ENCODE measurements around the gene PTGDR2. TPM values are rescaled to one million over a fixed set of nuclear protein-coding genes. Genes with fewer than 3 reads are reported as not detected.

PTGDR2 gene
- total RNA-seq, 1 donor from 2014 or later = 0.52 TPM

DNA sequence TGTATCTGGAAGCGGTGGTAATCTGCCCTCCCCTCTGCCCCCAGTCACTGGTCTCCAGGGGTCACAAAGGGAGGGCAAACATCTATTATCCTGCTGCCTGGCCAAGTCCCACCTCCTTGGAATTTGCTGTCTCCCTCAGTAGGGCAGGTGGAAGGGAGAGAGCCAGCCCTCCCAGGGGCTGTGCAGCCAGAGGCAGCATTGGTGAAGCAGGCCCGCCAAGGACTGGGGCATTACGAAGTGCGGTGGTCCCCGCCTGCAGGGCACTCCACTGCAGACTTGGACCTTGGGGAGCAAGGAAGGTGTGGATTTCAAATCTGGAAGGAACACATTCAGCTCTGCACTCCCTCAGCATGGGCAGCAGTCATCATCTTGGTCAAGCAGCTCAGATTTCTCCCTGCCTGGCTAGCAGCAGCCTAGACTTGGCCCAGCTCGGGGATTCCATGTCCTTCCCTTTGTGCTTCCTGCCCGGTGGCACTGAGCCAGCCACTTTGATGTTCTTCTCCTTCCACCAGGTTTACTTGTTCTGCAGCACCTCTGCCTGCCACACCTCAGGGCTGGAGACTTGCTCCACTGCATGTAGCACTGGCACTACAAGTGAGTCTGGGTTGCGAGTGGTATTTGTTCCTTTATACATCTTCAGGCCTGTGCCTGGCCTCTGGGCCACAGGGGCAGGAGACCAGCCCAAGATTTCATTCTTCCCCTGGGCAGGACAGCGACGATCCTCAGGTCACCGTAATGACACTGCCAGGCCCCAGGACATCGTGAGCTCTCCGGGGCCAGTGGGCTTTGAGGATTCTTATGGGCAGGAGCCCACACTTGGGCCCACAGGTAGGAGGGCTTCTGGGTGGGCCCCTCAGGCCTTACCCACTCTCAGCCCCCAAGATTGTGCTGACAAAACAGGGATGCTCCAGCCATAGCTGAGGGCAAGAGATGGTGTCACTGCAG is 18.9 kb upstream of the PTGDR2 start:
- H3K27me3 ChIP-seq (ENCODE audit: control insufficient read depth in 3 of 3, insufficient read depth in 3 of 3, low read length in 3 of 3) = peaks cover 0 to 2% (median 0%) of the 10 kb centered on the region in 3 donors
- H3K9ac ChIP-seq (ENCODE audit: low read depth in 1 of 3, low read length in 3 of 3) = no peak overlapping the region
- peaks cover 59 to 69% (median 64%) of the 10 kb centered on the region in 3 donors for H3K4me1 ChIP-seq (ENCODE audit: control insufficient read depth in 3 of 3, insufficient read depth in 3 of 3, low read length in 3 of 3)
- no peaks in the 10 kb centered on the region for H3K9me3 ChIP-seq (ENCODE audit: control insufficient read depth in 3 of 3, low read length in 3 of 3)
- H3K36me3 ChIP-seq (ENCODE audit: control insufficient read depth in 3 of 3, insufficient read depth in 3 of 3, low read length in 3 of 3) = peaks cover 0 to 2% (median 0%) of the 10 kb centered on the region in 3 donors
- H3K4me3 ChIP-seq (ENCODE audit: low read length in 3 of 3) = no peak overlapping the region
- H3K27ac ChIP-seq (ENCODE audit: low read depth, low read length) = no peak overlapping the region

DNA sequence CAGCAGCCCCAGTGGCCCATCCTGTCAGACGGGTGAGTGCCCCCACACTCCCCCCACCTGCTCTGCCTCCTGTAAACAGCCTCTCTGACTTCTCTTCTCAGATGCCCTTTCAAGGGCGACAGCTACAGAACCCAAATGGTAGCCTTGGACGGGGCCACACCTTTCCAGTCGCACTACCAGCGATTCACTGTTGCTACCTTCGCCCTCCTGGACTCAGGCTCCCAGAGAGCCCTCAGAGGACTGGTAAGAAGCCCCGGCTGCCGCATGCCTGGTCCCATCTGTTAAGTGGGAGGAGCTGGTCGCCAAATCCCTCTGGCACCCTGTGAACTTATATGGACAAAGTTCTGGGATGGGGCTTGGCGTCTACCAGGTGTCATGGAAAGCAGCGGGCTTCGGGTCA is 17.8 kb upstream of the PTGDR2 start:
- Histone ChIP-seq H3K4me1 (ENCODE audit: control insufficient read depth in 3 of 3, insufficient read depth in 3 of 3, low read length in 3 of 3) (peaks cover 53 to 62% (median 56%) of the 10 kb centered on the region in 3 donors), H3K36me3 (ENCODE audit: control insufficient read depth in 3 of 3, insufficient read depth in 3 of 3, low read length in 3 of 3) (no peaks in the 10 kb centered on the region), H3K9ac (ENCODE audit: low read depth in 1 of 3, low read length in 3 of 3) (no peak overlapping the region), H3K27ac (ENCODE audit: low read depth, low read length) (no peak overlapping the region), H3K27me3 (ENCODE audit: control insufficient read depth in 3 of 3, insufficient read depth in 3 of 3, low read length in 3 of 3) (peaks cover 0 to 5% (median 2%) of the 10 kb centered on the region in 3 donors), H3K9me3 (ENCODE audit: control insufficient read depth in 3 of 3, low read length in 3 of 3) (no peaks in the 10 kb centered on the region), H3K4me3 (ENCODE audit: low read length in 3 of 3) (no peak overlapping the region)

DNA sequence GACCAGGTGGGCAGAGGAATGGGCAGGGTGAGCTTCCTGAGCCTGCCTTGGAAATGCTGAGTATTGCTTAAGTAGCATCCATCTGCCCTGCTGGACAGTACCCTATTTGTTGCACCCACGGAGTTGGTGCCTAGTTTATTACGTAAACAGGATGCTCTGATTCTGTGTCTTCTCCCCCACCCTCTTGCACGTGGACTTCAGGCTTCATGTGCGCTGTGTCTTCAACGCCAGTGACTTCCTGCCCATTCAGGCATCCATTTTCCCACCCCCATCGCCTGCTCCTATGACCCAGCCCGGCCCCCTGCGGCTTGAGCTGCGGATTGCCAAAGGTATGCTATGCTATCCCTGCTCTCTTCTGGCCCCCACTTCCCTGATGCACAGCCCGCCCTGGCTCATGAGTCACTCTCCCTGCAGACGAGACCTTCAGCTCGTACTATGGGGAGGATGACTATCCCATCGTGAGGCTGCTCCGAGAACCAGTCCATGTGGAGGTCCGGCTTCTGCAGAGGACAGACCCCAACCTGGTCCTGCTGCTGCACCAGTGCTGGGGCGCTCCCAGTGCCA is 17.3 kb upstream of the PTGDR2 start:
- Histone ChIP-seq H3K4me3 (ENCODE audit: low read length in 3 of 3) (no peak overlapping the region), H3K27me3 (ENCODE audit: control insufficient read depth in 3 of 3, insufficient read depth in 3 of 3, low read length in 3 of 3) (peaks cover 0 to 5% (median 2%) of the 10 kb centered on the region in 3 donors), H3K27ac (ENCODE audit: low read depth, low read length) (no peak overlapping the region), H3K4me1 (ENCODE audit: control insufficient read depth in 3 of 3, insufficient read depth in 3 of 3, low read length in 3 of 3) (peaks cover 49 to 59% (median 56%) of the 10 kb centered on the region in 3 donors), H3K9me3 (ENCODE audit: control insufficient read depth in 3 of 3, low read length in 3 of 3) (no peaks in the 10 kb centered on the region), H3K9ac (ENCODE audit: low read depth in 1 of 3, low read length in 3 of 3) (no peak overlapping the region), H3K36me3 (ENCODE audit: control insufficient read depth in 3 of 3, insufficient read depth in 3 of 3, low read length in 3 of 3) (no peaks in the 10 kb centered on the region)

DNA sequence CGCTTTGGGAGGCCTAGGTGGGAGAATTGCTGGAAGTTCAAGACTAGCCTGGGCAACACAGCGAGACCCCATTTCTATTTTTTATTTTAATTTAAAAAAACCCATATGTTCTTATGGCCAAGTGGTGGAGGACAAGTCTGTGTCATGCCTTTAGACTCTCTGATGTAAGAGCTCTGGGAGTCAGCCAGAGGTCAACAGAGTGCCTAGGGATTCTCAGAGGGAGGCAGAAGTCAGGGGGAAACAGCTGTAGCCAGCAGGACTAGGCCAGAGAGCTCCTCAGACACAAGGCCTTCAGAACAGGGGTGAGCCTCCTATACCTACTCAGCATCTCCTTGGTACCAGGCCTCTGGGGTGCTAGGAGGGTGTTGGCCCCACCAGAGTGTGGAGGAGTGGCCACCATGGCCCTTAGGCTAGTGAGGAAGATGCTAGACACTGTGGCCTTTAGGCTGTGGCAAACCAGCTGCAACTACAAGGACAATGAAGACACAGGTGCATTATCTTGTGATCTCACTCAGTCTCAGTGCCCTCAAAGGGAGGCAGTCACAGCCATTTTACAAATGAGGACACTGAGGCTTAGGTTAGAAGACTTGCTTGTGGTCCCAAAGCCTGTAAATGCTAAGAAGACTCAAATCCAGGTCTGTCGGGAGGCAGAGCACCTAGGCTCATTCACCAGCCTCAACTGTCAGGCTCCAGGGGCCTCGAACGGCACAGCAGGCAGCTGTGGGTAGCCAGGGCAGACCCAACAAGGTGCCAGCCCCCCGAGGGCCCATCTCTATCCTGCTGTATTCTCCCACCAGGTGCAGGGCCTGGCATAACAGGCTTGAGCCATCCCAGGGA is 16.6 kb upstream of the PTGDR2 start:
- Histone ChIP-seq H3K36me3 (ENCODE audit: control insufficient read depth in 3 of 3, insufficient read depth in 3 of 3, low read length in 3 of 3) (no peaks in the 10 kb centered on the region), H3K27ac (ENCODE audit: low read depth, low read length) (no peak overlapping the region), H3K9ac (ENCODE audit: low read depth in 1 of 3, low read length in 3 of 3) (no peak overlapping the region), H3K4me3 (ENCODE audit: low read length in 3 of 3) (no peak overlapping the region), H3K9me3 (ENCODE audit: control insufficient read depth in 3 of 3, low read length in 3 of 3) (no peaks in the 10 kb centered on the region), H3K4me1 (ENCODE audit: control insufficient read depth in 3 of 3, insufficient read depth in 3 of 3, low read length in 3 of 3) (peaks cover 48 to 56% (median 56%) of the 10 kb centered on the region in 3 donors), H3K27me3 (ENCODE audit: control insufficient read depth in 3 of 3, insufficient read depth in 3 of 3, low read length in 3 of 3) (peaks cover 0 to 5% (median 4%) of the 10 kb centered on the region in 3 donors)

DNA sequence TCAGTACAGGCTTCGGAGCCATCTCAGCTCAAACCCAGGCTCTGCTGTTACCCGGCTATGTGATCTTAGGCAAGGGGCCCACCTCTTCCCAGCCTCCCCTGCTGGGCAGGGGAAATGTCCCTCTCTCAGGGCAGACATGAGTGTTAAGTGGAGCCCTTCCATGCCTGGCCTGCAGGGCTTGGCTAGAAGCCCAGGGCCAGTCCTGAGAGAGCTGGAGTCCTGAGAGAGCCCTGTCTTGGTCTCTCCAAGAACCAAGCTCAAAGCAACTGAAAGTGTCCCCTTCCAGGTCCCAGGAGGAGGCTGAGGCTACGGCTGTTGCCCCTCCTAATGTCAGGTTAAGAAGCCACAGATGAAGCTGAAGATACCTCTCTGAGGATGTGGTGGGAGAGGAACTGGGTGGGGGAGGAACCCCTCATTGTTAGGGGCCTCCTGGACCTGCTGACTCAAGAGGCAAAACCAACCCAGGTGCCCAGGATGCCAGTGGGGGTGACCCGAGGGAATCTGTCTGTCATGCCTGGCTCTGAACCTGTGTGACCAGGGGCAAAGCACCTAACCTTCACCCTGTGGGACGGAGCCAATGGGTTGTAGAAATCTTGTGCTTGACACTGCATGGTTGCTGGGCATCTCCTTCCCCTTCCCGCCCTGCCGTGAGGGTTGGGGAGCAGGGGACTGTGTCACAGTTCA is 15.8 kb upstream of the PTGDR2 start:
- Histone ChIP-seq H3K4me3 (ENCODE audit: low read length in 3 of 3) (no peak overlapping the region), H3K27me3 (ENCODE audit: control insufficient read depth in 3 of 3, insufficient read depth in 3 of 3, low read length in 3 of 3) (peaks cover 0 to 5% (median 5%) of the 10 kb centered on the region in 3 donors), H3K36me3 (ENCODE audit: control insufficient read depth in 3 of 3, insufficient read depth in 3 of 3, low read length in 3 of 3) (no peaks in the 10 kb centered on the region), H3K9ac (ENCODE audit: low read depth in 1 of 3, low read length in 3 of 3) (peak overlapping the region in 1 of 3 donors; percentile 3), H3K27ac (ENCODE audit: low read depth, low read length) (no peak overlapping the region), H3K9me3 (ENCODE audit: control insufficient read depth in 3 of 3, low read length in 3 of 3) (no peaks in the 10 kb centered on the region), H3K4me1 (ENCODE audit: control insufficient read depth in 3 of 3, insufficient read depth in 3 of 3, low read length in 3 of 3) (peaks cover 48 to 56% (median 56%) of the 10 kb centered on the region in 3 donors)

DNA sequence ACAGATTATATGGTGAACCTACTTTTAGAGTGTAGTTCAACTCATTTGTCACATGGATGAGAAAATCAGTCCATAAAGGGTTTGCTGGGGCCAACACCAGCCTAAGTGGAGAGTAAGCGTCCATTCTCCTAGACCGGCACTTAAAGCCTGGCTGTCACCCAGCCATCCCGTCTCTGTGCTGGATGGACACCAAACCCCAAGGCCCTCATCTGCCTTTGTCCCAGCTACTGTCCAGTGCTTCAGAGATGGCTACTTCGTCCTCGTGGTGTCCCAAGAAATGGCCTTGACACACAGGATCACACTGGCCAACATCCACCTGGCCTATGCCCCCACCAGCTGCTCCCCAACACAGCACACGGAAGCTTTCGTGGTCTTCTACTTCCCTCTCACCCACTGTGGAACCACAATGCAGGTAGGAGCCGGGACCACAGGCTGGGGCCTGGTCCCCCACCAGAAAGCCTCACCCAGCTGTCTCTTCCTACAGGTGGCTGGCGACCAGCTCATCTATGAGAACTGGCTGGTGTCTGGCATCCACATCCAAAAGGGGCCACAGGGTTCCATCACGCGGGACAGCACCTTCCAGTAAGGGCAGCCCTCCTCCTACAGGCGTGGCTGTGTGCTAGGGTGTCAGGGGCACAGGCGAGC is 15.1 kb upstream of the PTGDR2 start:
- Histone ChIP-seq H3K36me3 (ENCODE audit: control insufficient read depth in 3 of 3, insufficient read depth in 3 of 3, low read length in 3 of 3) (no peaks in the 10 kb centered on the region), H3K4me1 (ENCODE audit: control insufficient read depth in 3 of 3, insufficient read depth in 3 of 3, low read length in 3 of 3) (peaks cover 42 to 51% (median 50%) of the 10 kb centered on the region in 3 donors), H3K27ac (ENCODE audit: low read depth, low read length) (no peak overlapping the region), H3K9me3 (ENCODE audit: control insufficient read depth in 3 of 3, low read length in 3 of 3) (no peaks in the 10 kb centered on the region), H3K9ac (ENCODE audit: low read depth in 1 of 3, low read length in 3 of 3) (no peak overlapping the region), H3K4me3 (ENCODE audit: low read length in 3 of 3) (no peak overlapping the region), H3K27me3 (ENCODE audit: control insufficient read depth in 3 of 3, insufficient read depth in 3 of 3, low read length in 3 of 3) (peaks cover 0 to 5% (median 5%) of the 10 kb centered on the region in 3 donors)

DNA sequence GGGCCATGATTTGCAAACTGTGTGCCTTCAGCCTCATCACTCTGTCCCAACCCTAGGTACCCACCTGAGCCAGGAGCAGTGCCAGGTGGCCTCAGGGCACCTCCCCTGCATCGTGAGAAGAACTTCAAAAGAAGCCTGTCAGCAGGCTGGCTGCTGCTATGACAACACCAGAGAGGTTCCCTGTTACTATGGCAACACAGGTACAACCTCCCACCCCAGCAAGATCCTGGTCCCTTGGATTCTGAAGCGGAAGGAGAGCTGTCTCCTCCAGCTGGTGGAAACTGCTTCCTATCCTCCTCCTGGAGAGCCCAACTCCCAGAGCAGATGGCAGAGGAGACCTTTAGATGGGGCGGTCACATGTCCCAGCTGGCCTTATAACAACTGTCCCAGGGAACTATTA is 14.5 kb upstream of the PTGDR2 start:
- Histone ChIP-seq H3K36me3 (ENCODE audit: control insufficient read depth in 3 of 3, insufficient read depth in 3 of 3, low read length in 3 of 3) (no peaks in the 10 kb centered on the region), H3K27ac (ENCODE audit: low read depth, low read length) (no peak overlapping the region), H3K27me3 (ENCODE audit: control insufficient read depth in 3 of 3, insufficient read depth in 3 of 3, low read length in 3 of 3) (peaks cover 0 to 5% (median 5%) of the 10 kb centered on the region in 3 donors), H3K4me1 (ENCODE audit: control insufficient read depth in 3 of 3, insufficient read depth in 3 of 3, low read length in 3 of 3) (peaks cover 39 to 51% (median 50%) of the 10 kb centered on the region in 3 donors), H3K9ac (ENCODE audit: low read depth in 1 of 3, low read length in 3 of 3) (no peak overlapping the region), H3K4me3 (ENCODE audit: low read length in 3 of 3) (no peak overlapping the region), H3K9me3 (ENCODE audit: control insufficient read depth in 3 of 3, low read length in 3 of 3) (no peaks in the 10 kb centered on the region)

DNA sequence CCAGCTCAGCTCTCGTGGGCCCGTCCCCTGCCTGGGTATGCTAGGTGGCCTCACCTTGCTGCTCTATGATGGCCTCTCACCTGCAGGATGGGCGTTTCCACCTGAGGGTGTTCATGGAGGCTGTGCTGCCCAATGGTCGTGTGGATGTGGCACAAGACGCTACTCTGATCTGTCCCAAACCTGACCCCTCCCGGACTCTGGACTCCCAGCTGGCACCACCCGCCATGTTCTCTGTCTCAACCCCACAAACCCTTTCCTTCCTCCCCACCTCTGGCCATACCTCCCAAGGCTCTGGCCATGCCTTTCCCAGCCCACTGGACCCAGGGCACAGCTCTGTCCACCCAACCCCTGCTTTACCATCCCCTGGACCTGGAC is 13.7 kb upstream of the PTGDR2 start:
- H3K9ac ChIP-seq (ENCODE audit: low read depth in 1 of 3, low read length in 3 of 3) = no peak overlapping the region
- no peak overlapping the region for H3K27ac ChIP-seq (ENCODE audit: low read depth, low read length)
- H3K9me3 ChIP-seq (ENCODE audit: control insufficient read depth in 3 of 3, low read length in 3 of 3) = no peaks in the 10 kb centered on the region
- H3K4me1 ChIP-seq (ENCODE audit: control insufficient read depth in 3 of 3, insufficient read depth in 3 of 3, low read length in 3 of 3) = peaks cover 34 to 44% (median 41%) of the 10 kb centered on the region in 3 donors
- peaks cover 0 to 5% (median 5%) of the 10 kb centered on the region in 3 donors for H3K27me3 ChIP-seq (ENCODE audit: control insufficient read depth in 3 of 3, insufficient read depth in 3 of 3, low read length in 3 of 3)
- H3K4me3 ChIP-seq (ENCODE audit: low read length in 3 of 3) = no peak overlapping the region
- H3K36me3 ChIP-seq (ENCODE audit: control insufficient read depth in 3 of 3, insufficient read depth in 3 of 3, low read length in 3 of 3) = no peaks in the 10 kb centered on the region

All from skeletal muscle tissue (tissue), 4 donors.